Kidney (tissue), 14 donors: ENCODE measurements around the gene CSF2RB. TPM values are rescaled to one million over a fixed set of nuclear protein-coding genes. Genes with fewer than 3 reads are reported as not detected.

ENCODE experiments used
- DNase-seq, 5 donors: peaks; one replicate each; pipeline ENCODE4 v3.0.0-alpha.2; 2013 to 2020
- FAIRE-seq: peaks from 2 replicates; lab custom pipeline; 2012; peaks lifted over from hg19 to GRCh38; lab: Jason Lieb, UNC
- H3K27ac ChIP-seq, 2 donors: one replicate each; pipeline ENCODE4 v1.7.0; 2013; ENCODE audit warnings: low read depth in 2 of 2, low read length in 2 of 2, inconsistent platforms in 1 of 2
- H3K27me3 ChIP-seq: one replicate; pipeline ENCODE4 v1.7.1; 2013; ENCODE audit warnings: low read length, inconsistent platforms; ENCODE audit not compliant: control insufficient read depth, insufficient read depth
- H3K36me3 ChIP-seq, 3 donors: one replicate each; pipeline versions ENCODE4 v1.7.0 to v1.7.1; 2013; ENCODE audit warnings: low read length in 3 of 3, control low read depth in 1 of 3, inconsistent platforms in 1 of 3; ENCODE audit not compliant: insufficient read depth in 3 of 3, control insufficient read depth in 2 of 3
- H3K4me1 ChIP-seq, 3 donors: one replicate each; pipeline versions ENCODE4 v1.7.0 to v1.7.1; 2013; ENCODE audit warnings: low read length in 3 of 3, inconsistent platforms in 1 of 3, low read depth in 1 of 3; ENCODE audit not compliant: control insufficient read depth in 2 of 3, insufficient read depth in 2 of 3
- H3K4me3 ChIP-seq, 3 donors: one replicate each; pipeline versions ENCODE4 v1.7.0 to v1.8.1; 2013; ENCODE audit warnings: low read length in 3 of 3, control low read depth in 1 of 3, inconsistent platforms in 1 of 3
- H3K9ac ChIP-seq, 3 donors: one replicate each; pipeline versions ENCODE4 v1.7.0 to v1.7.1; 2013; ENCODE audit warnings: low read length in 3 of 3, control low read depth in 1 of 3, inconsistent platforms in 1 of 3
- H3K9me3 ChIP-seq, 3 donors: one replicate each; pipeline versions ENCODE4 v1.7.0 to v1.7.1; 2013; ENCODE audit warnings: low read length in 3 of 3, control low read depth in 1 of 3, inconsistent platforms in 1 of 3; ENCODE audit not compliant: control insufficient read depth in 2 of 3, insufficient read depth in 1 of 3
- CTCF ChIP-seq: IDR thresholded peaks from 3 replicates; pipeline ENCODE4 v1.5.1; 2012; ENCODE audit warnings: mild to moderate bottlenecking, moderate library complexity, borderline replicate concordance; ENCODE audit not compliant: insufficient read depth; ENCODE audit errors: extremely low read depth
- intact Hi-C: fragments of 100-400 bp; cut with DNase I; formaldehyde crosslinking; loops from one replicate; pipeline ENCODE4 v1.11.1; 2022
- polyA plus RNA-seq: library from polyadenylated mRNA; stranded (reverse); fragments of 350-450 nt; fragmentation: Illumina TruSeq; extraction: RNeasy Lipid Tissue Mini Kit (QIAGEN cat#74804); gene quantifications from one replicate; pipeline ENCODE4 v1.2.3, GENCODE V29; 2014; ENCODE audit warnings: low read depth, low replicate concordance; ENCODE audit not compliant: insufficient read depth
- total RNA-seq: library from RNA; stranded (reverse); fragmentation: NEBNext Ultra II Directional; extraction: Animal tissue kit (Norgen Biotek cat#: 25700); gene quantifications from one replicate; pipeline ENCODE4 v1.2.1, GENCODE V29; 2021
- donor health status: control.
- donor health status: control.
- donor health status: control.
- donor health status: control.
- donor health status: control.
- donor health status: DM: yes; HTN: yes; CAD: no.
- donor health status: Normal renal cell carcinoma (clear cell type).

Gene CSF2RB
- total and polyA plus RNA-seq, 2 donors from 2014 or later: 1.0 to 11.4 TPM

- TF ChIP-seq CTCF: no peak
- DNase-seq (no peak), FAIRE-seq (no peak)
- no peak overlapping the region for H3K9ac ChIP-seq
- H3K4me1 ChIP-seq: no peaks in the 10 kb centered on the region
- no peak overlapping the region for H3K27ac ChIP-seq
- no peaks in the 10 kb centered on the region for H3K9me3 ChIP-seq
- no peaks in the 10 kb centered on the region for H3K27me3 ChIP-seq
- no peaks in the 10 kb centered on the region for H3K36me3 ChIP-seq
- no peak overlapping the region for H3K4me3 ChIP-seq
- intact Hi-C loops: no loop called here
These were observed 27.2 kb downstream of the CSF2RB start for GRCh38 chr22:36940676-36941075.

- H3K27ac ChIP-seq: no peak overlapping the region
- no peak for FAIRE-seq
- no peak overlapping the region for H3K9ac ChIP-seq
- no peak overlapping the region for H3K4me3 ChIP-seq
- no peak for TF ChIP-seq CTCF
- no peaks in the 10 kb centered on the region for H3K36me3 ChIP-seq
- no peak for DNase-seq
- H3K4me1 ChIP-seq: no peaks in the 10 kb centered on the region
- intact Hi-C loops: no loop called here
- no peaks in the 10 kb centered on the region for H3K9me3 ChIP-seq
- H3K27me3 ChIP-seq: no peaks in the 10 kb centered on the region
These were observed 29.1 kb downstream of the CSF2RB start for GRCh38 chr22:36942556-36942955.

- no peak for TF ChIP-seq CTCF
- Histone ChIP-seq H3K4me1 (no peaks in the 10 kb centered on the region), H3K9me3 (no peaks in the 10 kb centered on the region), H3K27me3 (no peaks in the 10 kb centered on the region), H3K36me3 (no peaks in the 10 kb centered on the region), H3K9ac (no peak overlapping the region), H3K27ac (no peak overlapping the region), H3K4me3 (no peak overlapping the region)
- FAIRE-seq (no peak), DNase-seq (no peak)
- intact Hi-C loops: no loop called here
These were observed 33.2 kb downstream of the CSF2RB start for GRCh38 chr22:36946421-36947158.
